ENCODE results near the gene RARA.
"Not testable (repeated sequence)": the region's sequence is repeated elsewhere in the genome, so short reads cannot be mapped to it uniquely, and the experiment has no call there.

RARA gene

DNA sequence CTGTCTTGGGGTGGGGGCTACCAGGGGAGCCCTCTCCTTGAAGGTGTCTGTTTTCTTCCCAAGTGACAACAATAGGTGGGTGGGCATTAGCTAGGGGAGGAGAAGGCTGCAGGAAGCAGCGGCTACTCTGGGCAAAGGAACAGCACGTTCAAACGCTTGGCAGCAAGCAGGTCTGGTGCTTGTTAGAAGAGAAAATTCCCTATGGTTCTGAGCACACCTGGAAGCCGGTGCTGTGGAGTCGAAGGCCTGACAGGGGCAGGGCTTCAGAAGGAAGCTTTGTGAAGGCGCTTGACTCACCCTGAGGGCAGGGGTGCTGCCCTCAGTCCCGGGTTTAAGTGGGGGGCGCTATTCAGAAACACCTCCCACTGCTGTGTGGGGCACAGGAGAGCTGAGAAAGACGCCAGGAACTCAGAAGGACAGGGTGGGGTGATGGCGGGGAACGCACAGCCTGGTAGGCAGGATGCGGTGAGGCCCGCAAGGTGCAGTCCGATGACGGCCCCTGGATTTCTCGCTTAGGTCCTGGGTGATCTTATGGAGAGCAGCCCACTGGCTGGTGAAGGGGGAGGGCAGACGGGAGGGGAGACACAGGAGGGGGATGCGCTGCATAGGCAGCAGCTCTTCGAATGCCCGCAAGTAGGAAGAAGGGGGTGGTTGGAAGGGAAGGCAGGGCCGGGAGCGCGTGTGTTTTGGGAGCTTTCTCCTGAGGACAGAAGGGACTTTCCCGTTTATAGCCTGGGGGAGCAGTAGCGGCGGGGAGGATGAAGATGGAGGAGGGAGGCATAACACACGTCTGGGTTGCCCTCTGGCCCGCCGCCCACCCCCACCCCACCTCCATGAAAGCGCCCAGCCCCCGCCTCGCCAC lies 52.3 kb downstream of the RARA start:
- DNase-seq: no peak

DNA sequence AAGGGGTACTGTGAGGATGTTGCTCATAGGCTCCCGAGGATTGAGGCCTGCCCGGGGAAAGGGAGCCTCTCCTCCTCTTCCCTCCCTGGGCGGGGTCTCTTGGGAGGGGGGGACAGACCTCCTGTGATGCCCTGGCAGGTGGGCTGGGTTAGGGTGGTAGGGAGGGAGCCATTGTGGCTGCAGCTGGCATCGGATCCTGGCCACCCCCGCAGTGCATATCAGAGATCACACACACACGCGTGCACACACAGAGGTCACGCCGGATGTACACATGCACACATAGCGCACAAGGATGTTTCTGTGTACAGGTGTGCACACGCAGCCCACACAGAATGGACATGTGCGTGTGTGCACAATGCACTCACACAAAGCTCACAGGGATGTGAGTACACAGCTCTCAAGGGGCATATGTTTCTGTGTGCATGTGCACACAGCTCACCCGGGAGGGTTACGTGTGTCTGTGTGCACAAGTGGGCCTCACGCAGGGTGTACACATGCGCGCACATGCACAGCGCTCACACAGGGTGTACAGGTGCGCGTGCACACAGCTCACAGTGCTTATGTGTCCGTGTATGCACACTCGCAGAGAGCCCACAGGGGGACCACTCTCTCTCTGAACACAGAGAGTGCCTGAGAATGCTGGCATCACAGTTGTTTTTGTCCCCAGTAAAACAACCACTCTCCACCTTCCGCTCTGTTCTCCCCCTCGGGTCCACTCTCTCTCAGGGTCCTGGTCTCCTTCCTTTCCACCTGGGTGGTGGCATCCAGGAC lies 53.1 kb downstream of the RARA start:
- no peak for DNase-seq

DNA sequence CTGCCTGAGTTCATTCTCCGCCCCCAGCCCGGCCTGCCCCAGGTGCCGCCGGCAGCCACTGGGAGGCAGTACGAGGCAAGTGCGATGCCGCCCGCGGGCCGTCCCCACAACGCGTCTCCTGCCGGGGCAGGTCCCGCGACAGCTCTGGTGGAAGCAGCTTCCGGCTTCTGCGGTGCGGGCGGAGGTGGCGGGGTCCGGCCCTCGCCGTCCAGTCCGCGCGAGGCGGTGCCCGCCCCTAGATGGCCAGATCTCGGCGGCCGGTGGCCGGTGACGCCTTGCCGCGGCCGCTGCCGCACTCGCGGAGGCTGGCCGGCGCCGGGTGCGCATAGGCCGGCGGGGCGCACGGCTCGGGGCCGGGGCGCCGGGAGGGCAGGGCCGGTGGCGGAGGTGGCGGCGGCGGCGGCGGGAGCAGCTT lies 53.7 kb downstream of the RARA start:
- DNase-seq: peak; percentile 55

DNA sequence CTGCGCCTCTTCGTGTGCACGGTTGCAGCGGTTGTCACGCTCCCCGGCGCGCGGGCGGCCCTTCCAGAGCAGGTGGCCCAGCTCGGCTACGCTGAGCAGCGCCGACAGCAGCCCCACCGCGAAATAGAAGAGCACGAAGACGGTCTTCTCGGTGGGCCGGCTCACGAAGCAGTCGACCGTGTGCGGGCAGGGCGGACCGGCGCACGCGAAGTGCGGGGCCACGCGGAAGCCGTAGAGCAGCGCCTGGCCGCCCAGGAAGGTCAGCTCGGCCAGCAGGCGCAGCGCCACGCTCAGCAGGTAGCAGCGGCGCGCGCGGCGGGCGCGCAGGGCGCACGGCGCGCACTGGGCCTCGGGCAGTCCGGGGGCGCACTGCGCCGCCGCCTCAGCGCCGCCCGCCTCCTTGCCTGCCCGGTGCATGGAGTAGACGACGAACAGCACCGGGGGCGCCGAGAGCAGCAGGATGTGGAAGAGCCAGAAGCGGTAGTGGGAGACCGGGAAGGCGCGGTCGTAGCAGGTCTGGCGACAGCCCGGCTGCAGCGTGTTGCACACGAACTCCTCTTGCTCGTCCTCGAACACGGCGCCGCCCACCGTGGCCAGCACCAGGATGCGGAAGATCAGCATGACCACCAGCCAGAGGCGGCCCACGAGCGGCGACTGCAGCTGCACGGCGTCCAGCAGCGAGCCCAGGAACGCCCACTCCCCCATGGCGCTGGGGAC lies 54.3 kb downstream of the RARA start:
- no peak for DNase-seq

DNA sequence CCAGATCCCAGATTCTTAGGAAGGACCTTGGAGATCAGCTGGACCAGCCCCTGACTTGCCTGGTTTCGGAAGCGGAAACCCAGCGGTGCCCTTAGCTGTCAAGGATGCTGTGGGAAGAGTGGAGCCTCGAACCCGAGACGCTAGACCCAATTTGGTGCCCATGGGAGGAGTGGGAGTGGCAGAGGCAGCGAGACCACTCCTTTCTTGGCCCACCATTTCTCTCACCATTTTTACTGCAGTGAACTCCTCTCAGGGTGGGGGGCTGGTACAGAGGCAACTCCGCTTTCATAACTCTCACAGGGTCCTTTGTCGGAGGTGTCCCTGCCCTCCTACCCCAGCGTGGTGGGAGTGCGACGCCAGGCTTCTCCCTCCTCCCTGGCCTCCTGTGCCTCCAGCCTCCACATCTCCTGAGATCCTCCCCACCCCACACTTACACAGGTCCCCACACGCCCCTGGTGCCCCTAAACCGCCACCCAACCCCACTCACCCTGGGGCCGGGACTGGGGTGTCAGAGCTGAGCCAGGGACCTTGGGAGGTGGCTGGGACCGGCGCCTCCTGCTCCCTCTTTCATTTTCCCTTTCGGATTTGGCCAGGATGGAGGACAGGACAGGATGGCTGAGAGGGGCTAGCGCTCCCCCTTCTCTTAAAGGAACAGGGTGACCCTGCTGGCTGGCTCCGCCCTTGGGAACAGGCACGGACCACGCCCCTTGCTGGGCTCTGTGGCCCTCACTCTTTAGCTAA lies 55.3 kb downstream of the RARA start, which contains the start of gene GJD3:
Gene GJD3, minus strand, starts transcription at position 617 of the 741 bp plus-strand sequence. CDS start 922 bp downstream, outside the sequence.
- DNase-seq: no peak

DNA sequence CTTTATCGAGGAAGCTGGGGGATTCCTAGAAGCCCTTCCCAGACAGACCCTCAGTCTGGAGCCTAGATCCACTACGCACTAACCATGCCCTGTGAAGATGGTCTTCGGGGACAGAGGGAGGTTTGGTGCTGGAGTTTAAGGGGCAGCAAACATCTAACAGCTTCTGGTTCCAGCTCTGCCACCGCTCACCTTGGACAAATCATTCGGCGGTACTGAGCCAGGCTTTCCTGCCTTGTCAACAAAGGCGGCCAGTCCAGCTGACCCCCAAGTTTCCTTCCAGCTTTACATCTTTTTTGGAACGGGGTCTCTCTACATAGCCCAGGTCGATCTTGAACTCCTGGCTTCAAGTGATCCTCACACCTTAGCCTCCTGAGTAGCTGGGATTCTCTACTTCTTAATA lies 55.9 kb downstream of the RARA start:
- no peak for DNase-seq

DNA sequence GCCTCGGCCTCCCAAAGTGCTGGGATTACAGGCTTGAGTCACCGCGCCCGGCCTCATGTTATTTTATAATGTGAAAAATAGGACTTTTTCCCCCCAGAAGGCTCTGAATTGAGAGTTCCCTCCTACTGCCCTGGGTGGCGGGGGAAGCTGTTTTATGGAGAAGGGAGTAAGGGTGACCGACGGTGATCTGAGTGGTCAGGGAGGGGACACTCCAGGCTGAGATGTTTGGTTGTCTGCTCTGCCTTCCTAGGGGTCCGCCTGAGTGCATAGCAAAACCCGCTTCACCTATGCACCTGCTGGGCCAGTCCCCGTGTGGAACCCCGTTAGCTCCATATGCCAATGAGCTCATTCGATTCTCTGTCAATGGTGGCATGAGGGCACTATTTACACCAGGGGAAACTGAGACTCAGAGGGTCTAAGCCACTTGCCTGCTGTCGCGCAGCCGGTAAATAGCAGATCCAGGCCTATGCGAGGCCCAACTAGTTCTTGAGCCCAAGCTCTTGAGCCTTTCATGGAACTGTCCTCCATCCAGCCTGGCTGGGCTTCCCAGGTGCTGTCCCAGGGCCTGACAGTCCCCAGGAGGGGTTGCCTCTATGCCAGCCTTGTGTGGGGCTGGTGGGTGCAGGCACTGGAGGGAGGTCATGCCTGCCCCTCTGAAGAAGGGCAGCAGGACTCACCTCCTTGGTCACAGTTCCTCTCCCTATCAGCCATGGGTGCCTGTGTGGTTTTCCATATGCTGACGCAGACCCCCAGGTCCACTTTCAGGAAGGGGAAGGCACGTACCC lies 57.3 kb downstream of the RARA start:
- no peak for DNase-seq

DNA sequence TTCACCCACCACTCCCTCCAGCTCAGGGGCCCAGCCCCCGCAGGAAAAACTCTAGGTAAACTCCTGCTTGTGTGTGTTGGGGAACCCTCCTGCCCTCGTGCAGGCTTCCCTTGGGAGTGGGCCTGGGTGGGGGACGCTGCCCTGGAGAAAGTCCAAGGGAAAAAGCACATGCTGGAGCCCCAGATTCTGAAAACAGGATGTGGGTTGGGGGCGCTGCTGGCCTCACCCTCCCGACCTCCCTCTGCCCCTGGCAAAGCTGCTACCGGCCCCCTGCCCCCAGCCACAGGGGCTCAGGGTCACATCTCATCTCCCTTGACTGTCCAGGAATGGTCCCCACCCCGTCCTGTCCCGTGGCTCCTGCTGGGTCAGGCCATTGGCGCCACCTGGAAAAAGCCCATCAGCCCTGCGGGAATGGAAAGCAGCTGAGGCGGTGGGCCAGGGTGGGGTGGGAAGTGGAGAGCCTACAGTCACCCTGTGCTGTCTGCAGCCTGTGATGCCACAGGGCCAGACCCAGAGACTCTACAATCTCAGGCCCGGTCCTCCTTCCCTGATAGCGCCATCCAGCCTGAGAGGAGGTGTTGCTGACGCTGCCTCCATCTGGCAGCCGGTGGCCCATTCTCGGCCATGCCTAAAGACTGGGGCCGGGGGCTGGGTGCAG lies 58.0 kb downstream of the RARA start:
- no peak for DNase-seq

DNA sequence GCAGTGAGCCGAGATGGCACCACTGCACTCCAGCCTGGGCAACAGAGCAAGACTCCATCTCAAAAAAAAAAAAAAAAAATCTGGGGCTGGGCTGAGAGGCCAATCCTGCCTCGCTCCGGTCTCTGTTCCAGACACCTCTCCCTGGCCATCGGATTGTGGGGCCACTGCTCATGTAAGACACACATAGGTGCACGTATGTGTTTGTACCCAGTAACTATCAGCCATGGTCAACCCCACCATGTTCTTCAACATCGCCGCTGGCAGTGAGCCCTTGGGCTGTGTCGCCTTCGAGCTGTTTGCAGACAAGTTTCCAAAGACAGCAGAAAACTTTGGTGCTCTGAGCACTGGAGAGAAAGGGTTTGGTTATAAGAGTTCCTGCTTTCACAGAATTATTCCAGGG lies 58.7 kb downstream of the RARA start:
- DNase-seq: not testable (repeated sequence)

DNA sequence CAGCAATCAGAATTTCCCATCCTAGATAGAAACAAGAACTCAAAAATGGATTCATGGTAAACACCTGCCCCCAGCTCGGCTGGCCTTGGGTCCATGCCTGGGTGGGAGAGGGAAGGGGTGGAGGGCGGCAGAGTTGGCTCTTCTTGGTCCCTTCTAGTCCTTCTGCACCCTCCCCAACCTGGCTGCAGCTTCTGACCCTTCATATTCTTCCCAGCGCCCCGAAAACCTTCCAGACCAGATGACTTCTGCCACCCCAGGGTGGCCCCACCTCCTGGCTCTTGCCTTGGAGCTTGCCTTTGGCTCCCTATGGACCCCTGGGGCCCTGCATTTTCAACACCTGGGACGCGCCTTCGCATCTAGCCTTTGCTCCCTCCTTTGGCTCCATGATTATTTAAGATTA lies 60.9 kb downstream of the RARA start:
- no peak for DNase-seq

DNA sequence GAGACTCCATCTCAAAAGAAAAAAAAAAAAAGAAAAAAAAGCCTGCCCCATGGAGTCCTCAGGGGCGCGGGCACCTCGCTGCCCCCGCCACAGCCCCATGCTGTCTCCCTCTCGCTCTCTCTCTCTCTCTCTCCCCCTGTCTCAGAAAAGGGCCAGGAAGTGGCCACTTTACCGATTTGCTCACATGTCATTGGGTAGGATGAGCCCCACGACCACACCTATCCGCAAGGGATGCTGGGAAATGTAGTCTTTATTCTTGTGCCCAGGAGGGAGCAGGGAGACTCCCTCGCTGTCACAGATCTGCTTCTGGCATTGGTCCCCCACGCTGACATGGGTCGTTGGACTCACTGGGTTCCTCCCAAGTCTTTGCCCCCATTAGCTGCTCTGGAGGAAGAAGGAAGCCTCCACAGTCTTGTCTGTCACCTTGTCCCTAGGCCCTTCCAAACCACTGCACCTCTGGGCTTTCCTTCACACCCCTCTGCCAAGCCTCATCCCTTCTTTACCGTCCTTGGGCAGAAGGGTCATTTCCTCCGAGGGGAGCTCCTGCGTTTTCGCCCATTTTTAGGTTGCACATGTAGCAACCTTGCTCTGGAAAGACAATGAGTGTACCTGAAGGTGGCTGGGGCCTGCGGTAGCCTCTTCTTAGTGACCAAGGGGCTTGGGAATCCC lies 62.4 kb downstream of the RARA start:
- no peak for DNase-seq

DNA sequence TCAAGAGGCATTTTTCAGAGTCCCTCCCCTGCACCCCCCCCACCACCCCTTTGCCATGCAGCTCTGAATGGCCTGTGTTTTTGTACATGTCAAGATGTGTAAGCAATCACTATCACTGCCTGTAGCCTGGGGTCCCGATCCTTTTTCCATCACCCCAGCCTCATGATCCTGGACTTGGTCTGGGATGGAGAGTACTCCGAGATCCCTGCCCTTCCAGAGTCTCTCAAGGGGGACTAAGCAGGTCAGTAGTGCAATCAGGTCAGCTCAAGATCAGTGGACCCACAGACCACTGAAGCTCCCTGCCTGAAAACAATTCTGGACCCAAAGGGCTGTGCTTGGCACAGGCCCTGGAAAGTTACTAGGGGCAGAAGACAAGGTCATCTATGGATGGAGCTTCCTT lies 63.1 kb downstream of the RARA start:
- DNase-seq: no peak

DNA sequence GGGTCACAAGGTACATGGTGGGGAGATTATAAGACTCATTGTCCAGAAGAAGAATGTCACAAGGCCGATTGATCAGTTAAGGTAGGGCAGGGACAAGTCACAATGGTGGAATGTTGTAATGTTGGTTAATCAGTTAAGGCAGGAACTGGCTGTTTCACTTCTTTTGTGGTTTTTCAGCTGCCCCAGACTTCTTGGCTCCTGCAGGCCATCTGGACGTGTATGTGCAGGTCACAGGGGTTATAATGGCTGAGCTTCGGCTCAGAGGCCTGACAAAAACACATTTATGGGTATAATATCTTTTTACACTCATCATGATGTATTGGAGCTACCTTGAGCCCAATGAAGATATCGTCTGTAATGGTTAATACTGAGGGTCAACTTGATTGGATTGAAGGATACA lies 63.7 kb downstream of the RARA start:
- not testable (repeated sequence) for DNase-seq

DNA sequence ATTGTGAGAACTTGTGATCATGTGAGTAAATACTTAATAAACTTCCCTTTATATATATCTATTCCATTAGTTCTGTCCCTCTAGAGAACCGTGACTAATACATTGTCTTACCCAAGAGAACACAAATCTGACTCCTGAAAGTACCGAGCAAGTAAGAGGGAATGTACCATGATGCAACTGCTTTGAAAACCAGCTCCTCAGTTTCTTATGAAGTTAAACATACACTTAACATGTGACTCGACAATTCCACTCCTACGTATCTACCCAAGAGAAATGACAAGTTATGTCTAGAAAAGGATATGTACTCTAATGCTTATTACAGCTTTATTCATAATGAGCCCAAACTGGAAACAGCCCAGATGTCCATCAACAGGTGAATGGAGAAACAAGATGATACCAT lies 64.3 kb downstream of the RARA start:
- DNase-seq: peak; percentile 73

DNA sequence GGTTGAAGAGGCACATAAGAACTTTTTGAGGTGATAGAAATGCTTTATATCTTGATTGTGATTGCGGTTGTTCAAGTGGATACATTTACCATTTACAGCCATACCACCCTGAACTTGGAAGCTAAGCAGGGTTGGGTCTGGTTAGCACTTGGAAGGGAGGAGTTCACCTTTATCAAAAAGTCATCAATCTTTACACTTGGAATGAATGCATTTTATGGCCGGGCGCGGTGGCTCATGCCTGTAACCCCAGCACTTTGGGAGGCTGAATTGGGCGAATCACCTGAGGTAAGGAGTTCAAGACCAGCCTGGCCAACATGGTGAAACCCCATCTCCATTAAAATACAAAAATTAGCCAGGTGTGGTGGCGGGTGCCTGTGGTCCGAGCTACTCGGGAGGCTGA lies 65.0 kb downstream of the RARA start:
- DNase-seq: no peak

DNA sequence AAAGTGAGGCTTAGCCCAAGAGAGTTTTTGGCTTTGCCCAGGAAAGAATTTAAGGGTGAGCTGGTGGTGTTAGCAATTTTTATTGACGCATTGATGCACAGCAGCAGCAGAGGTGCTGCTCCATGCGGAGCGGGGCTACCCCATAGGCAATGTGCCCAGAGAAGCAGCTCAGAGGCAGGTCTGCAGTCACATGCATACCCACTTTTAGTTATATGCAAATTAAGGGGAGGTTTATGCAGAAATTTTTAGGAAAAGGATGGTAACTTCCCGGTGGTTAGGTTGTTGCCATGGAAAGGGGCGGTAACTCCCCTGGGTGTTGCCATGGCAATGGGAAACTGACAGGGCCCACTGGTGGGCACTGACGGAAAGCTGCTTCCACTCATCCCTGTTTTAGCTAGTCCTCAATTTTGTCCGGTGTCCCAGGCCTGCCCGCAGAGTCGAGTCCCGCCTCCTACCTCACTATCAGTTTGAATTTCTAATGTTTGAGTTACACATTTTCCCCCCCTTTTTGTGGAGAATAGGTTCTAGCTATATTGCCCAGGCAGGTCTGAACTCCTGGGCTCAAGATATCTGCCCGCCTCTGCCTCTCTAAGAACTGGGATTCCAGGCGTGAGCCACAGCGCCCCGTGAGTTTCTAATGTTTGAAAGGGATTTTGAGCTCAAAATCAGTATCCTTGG lies 66.0 kb downstream of the RARA start:
- DNase-seq: no peak

DNA sequence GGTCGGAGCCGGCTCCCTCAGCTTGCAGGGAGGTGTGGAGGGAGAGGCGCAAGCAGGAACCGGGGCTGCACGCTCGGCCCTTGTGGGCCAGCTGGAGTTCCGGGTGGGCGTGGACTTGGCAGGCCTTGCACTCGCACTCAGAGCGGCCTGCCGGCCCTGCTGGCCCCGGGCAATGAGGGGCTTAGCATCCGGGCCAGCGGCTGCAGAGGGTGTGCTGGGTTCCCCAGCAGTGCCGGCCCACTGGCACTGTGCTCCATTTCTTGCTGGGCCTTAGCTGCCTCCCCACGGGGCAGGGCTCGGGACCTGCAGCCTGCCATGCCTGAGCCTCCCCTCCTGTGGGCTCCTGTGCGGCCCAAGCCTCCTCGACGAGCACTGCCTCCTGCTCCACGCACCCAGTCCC lies 66.8 kb downstream of the RARA start:
- DNase-seq: not testable (repeated sequence)

DNA sequence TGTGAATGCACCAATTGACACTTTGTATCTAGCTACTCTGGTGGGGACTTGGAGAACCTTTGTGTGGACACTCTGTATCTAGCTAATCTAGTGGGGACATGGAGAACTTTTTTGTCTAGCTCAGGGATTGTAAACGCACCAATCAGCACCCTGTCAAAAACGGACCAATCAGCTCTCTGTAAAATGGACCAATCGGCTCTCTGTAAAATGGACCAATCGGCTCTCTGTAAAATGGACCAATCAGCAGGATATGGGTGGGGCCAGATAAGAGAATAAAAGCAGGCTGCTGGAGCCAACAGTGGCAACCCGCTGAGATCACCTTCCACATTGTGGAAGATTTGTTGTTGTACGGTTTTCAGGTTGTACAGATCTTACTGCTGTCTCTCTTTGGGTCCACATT lies 67.6 kb downstream of the RARA start:
- not testable (repeated sequence) for DNase-seq

DNA sequence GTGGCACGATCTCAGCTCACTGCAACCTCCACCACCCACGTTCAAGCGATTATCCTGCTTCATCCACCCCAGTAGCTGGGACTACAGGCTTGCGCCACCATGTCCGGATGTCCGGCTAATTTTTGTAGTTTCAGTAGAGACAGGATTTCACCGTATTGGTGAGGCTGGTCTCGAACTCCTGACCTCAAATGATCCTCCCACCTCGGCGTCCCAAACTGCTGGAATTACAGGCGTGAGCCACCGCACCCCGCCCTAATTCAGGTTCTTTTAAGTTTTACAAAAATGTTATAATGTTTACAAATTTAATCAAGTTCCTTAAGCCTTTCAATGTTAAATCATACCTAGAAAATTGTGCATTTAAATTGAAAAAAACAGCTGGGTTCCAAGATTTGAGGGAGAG lies 68.9 kb downstream of the RARA start:
- DNase-seq: no peak

DNA sequence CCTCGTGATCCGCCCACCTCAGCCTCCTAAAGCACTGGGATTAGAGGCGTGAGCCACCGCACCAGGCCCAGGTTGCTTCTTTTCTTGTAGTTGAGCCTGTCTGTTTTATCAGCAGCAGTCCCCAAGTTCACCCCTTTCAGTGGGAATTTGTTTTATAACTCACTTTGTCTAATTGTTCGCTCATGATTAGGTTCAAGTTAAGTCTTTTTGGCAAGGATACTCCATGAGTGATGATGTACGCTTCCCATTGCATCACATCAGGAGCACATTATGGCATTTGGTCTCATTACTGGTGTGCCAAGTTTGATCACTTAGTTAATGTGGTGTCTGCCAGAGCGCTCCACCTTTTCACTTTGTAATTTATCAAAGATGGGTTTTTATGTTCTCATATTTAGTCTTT lies 70.0 kb downstream of the RARA start:
- DNase-seq: no peak

Data from fibroblast of upper back skin (primary cell).